HL-60 (cell line): ENCODE results near the gene RGS10.

Experiments
- POLR2AphosphoS5 ChIP-seq: IDR thresholded peaks from 2 replicates; pipeline ENCODE4 v1.6.1; 2012; ENCODE audit warnings: low read depth
- TF ChIP-seq, protein P1 (sequence below): IDR thresholded peaks from one replicate; pipeline ENCODE4 v1.5.1; 2011; ENCODE audit warnings: low read length, control low read depth, inconsistent platforms; ENCODE audit not compliant: insufficient read depth

DNA sequence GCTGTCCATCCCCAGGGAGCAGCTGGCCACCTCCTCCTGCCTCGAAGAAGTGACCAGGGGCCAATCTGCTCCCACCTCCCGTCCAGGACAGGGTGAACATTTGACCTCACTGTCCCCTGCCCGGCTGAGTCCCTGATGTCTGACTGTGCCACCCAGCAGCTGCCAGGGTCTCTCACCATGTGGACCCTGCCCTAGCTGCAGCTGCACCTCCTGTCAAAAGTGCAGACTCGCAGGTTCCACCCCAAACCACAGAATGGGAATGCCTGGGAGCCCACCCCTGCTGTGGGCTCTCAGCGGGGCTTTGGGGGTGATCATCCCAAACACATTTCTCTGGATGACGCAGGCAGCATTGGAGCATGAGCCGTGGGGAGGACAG is 86.1 kb downstream of the RGS10 start:
- TF ChIP-seq, protein P1, sequence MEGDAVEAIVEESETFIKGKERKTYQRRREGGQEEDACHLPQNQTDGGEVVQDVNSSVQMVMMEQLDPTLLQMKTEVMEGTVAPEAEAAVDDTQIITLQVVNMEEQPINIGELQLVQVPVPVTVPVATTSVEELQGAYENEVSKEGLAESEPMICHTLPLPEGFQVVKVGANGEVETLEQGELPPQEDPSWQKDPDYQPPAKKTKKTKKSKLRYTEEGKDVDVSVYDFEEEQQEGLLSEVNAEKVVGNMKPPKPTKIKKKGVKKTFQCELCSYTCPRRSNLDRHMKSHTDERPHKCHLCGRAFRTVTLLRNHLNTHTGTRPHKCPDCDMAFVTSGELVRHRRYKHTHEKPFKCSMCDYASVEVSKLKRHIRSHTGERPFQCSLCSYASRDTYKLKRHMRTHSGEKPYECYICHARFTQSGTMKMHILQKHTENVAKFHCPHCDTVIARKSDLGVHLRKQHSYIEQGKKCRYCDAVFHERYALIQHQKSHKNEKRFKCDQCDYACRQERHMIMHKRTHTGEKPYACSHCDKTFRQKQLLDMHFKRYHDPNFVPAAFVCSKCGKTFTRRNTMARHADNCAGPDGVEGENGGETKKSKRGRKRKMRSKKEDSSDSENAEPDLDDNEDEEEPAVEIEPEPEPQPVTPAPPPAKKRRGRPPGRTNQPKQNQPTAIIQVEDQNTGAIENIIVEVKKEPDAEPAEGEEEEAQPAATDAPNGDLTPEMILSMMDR, result no peak
- no peak for TF ChIP-seq POLR2AphosphoS5
